ENCODE data around the gene PPFIBP1.
"Not testable (repeated sequence)": the region's sequence is repeated elsewhere in the genome, so short reads cannot be mapped to it uniquely, and the experiment has no call there.

The PPFIBP1 gene

GRCh38 chr12:27571463-27571862 is 47.5 kb downstream of the PPFIBP1 start:
- FAIRE-seq, result no peak

- FAIRE-seq, result no peak
These were observed 48.7 kb downstream of the PPFIBP1 start for GRCh38 chr12:27572486-27573255.

- no peak for FAIRE-seq
These were observed 50.0 kb downstream of the PPFIBP1 start for GRCh38 chr12:27573972-27574371.

GRCh38 chr12:27575090-27575761 is 51.2 kb downstream of the PPFIBP1 start:
- FAIRE-seq, result no peak

- no peak for FAIRE-seq
These were observed 51.7 kb downstream of the PPFIBP1 start for GRCh38 chr12:27575762-27576118.

GRCh38 chr12:27576667-27577347 is 52.8 kb downstream of the PPFIBP1 start:
- FAIRE-seq, result no peak

GRCh38 chr12:27577688-27578087 is 53.7 kb downstream of the PPFIBP1 start:
- no peak for FAIRE-seq

- no peak for FAIRE-seq
These were observed 54.8 kb downstream of the PPFIBP1 start for GRCh38 chr12:27578689-27579372.

GRCh38 chr12:27580561-27581330 is 56.7 kb downstream of the PPFIBP1 start:
- no peak for FAIRE-seq

GRCh38 chr12:27581331-27581671 is 57.3 kb downstream of the PPFIBP1 start:
- not testable (repeated sequence) for FAIRE-seq

GRCh38 chr12:27581833-27582232 is 57.8 kb downstream of the PPFIBP1 start:
- not testable (repeated sequence) for FAIRE-seq

GRCh38 chr12:27582445-27582844 is 58.4 kb downstream of the PPFIBP1 start:
- not testable (repeated sequence) for FAIRE-seq

GRCh38 chr12:27583057-27583797 is 59.2 kb downstream of the PPFIBP1 start:
- no peak for FAIRE-seq

- FAIRE-seq, result no peak
These were observed 60.0 kb downstream of the PPFIBP1 start for GRCh38 chr12:27583981-27584380.

- no peak for FAIRE-seq
These were observed 61.8 kb downstream of the PPFIBP1 start for GRCh38 chr12:27585739-27586265.

- not testable (repeated sequence) for FAIRE-seq
These were observed 64.2 kb downstream of the PPFIBP1 start for GRCh38 chr12:27588075-27588730.

- FAIRE-seq, result no peak
These were observed 64.8 kb downstream of the PPFIBP1 start for GRCh38 chr12:27588776-27589175.

- FAIRE-seq, result no peak
These were observed 65.4 kb downstream of the PPFIBP1 start for GRCh38 chr12:27589419-27589818.

- FAIRE-seq, result not testable (repeated sequence)
These were observed 67.7 kb downstream of the PPFIBP1 start for GRCh38 chr12:27591698-27592097.

- no peak for FAIRE-seq
These were observed 68.5 kb downstream of the PPFIBP1 start for GRCh38 chr12:27592548-27592947.

- FAIRE-seq, result no peak
These were observed 69.3 kb downstream of the PPFIBP1 start for GRCh38 chr12:27593266-27593665.
